ENCODE results near the gene KRTAP3-1.

- TF ChIP-seq, protein P1, sequence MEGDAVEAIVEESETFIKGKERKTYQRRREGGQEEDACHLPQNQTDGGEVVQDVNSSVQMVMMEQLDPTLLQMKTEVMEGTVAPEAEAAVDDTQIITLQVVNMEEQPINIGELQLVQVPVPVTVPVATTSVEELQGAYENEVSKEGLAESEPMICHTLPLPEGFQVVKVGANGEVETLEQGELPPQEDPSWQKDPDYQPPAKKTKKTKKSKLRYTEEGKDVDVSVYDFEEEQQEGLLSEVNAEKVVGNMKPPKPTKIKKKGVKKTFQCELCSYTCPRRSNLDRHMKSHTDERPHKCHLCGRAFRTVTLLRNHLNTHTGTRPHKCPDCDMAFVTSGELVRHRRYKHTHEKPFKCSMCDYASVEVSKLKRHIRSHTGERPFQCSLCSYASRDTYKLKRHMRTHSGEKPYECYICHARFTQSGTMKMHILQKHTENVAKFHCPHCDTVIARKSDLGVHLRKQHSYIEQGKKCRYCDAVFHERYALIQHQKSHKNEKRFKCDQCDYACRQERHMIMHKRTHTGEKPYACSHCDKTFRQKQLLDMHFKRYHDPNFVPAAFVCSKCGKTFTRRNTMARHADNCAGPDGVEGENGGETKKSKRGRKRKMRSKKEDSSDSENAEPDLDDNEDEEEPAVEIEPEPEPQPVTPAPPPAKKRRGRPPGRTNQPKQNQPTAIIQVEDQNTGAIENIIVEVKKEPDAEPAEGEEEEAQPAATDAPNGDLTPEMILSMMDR (IDR thresholded peaks at IDR 0.05), result no peak
- TF ChIP-seq POLR2A (IDR thresholded peaks at IDR 0.05), result no peak
Measured at GRCh38 chr17:41019415-41019814, 10.5 kb upstream of the KRTAP3-1 start.

Measured in testis (tissue), 2 donors.